HEK293 (cell line): ENCODE results near the gene BHMT.

Source experiments
- CTCF ChIP-seq: fragments of 450-650 bp; formaldehyde crosslinking; IDR thresholded peaks from 2 replicates; pipeline ENCODE4 v1.5.1; 2016; ENCODE audit warnings: missing biosample characterization, missing genetic modification characterization
- GLI2 ChIP-seq: fragments of 450-650 bp; formaldehyde crosslinking; IDR thresholded peaks from 2 replicates; pipeline ENCODE4; 2017; ENCODE audit warnings: missing biosample characterization, missing genetic modification characterization, low read depth, borderline replicate concordance
- HOXA7 ChIP-seq: sonication (generic); formaldehyde crosslinking; IDR thresholded peaks from 2 replicates; pipeline ENCODE4 v1.8.1; 2022; ENCODE audit warnings: missing genetic modification reagents, borderline replicate concordance
- ZBTB6 ChIP-seq: fragments of 450-650 bp; formaldehyde crosslinking; IDR thresholded peaks from 2 replicates; pipeline ENCODE4 v1.5.1; 2017; ENCODE audit warnings: missing biosample characterization, missing genetic modification characterization
- ZNF639 ChIP-seq: fragments of 450-650 bp; formaldehyde crosslinking; IDR thresholded peaks from 2 replicates; pipeline ENCODE4 v1.5.1; 2016; ENCODE audit warnings: missing biosample characterization, missing genetic modification characterization
- ZNF747 ChIP-seq: fragments of 450-650 bp; formaldehyde crosslinking; IDR thresholded peaks from 2 replicates; pipeline ENCODE4 v1.5.1; 2016; ENCODE audit warnings: missing biosample characterization, missing genetic modification characterization
- ZNF777 ChIP-seq: fragments of 450-650 bp; formaldehyde crosslinking; IDR thresholded peaks from 2 replicates; pipeline ENCODE4 v1.5.1; 2017; ENCODE audit warnings: missing biosample characterization, missing genetic modification characterization, borderline replicate concordance

- TF ChIP-seq HOXA7 (no peak), CTCF (tag by site-specific recombination) (peak; percentile 73; the same call in 1 of the 2 replicates), ZNF639 (tag by site-specific recombination) (no peak), ZNF777 (tag by site-specific recombination) (no peak), GLI2 (tag by site-specific recombination) (no peak), ZNF747 (tag by site-specific recombination) (no peak), ZBTB6 (tag by site-specific recombination) (no peak)
Measured at GRCh38 chr5:79133657-79134451, 22.2 kb downstream of the BHMT start.
